Skeletal muscle tissue (tissue), 4 donors: Measurements from ENCODE around the gene VAMP5. TPM values are rescaled to one million over a fixed set of nuclear protein-coding genes. Genes with fewer than 3 reads are reported as not detected.
"Not testable (repeated sequence)": the region's sequence is repeated elsewhere in the genome, so short reads cannot be mapped to it uniquely, and the experiment has no call there.

ENCODE experiments used
- H3K27ac ChIP-seq: one replicate; pipeline ENCODE4 v1.7.0; 2013; ENCODE audit warnings: mild to moderate bottlenecking, low read depth, low read length, inconsistent platforms
- H3K27me3 ChIP-seq, 3 donors: one replicate each; pipeline ENCODE4 v1.7.0; 2013; ENCODE audit warnings: low read length in 3 of 3; ENCODE audit not compliant: control insufficient read depth in 3 of 3, insufficient read depth in 3 of 3
- H3K36me3 ChIP-seq, 3 donors: one replicate each; pipeline ENCODE4 v1.7.0; 2013; ENCODE audit warnings: low read length in 3 of 3; ENCODE audit not compliant: control insufficient read depth in 3 of 3, insufficient read depth in 3 of 3
- H3K4me1 ChIP-seq, 3 donors: one replicate each; pipeline ENCODE4 v1.7.0; 2013; ENCODE audit warnings: low read length in 3 of 3, mild to moderate bottlenecking in 3 of 3; ENCODE audit not compliant: control insufficient read depth in 3 of 3, insufficient read depth in 3 of 3
- H3K4me3 ChIP-seq, 3 donors: one replicate each; pipeline ENCODE4 v1.7.0; 2013; ENCODE audit warnings: low read length in 3 of 3
- H3K9ac ChIP-seq, 3 donors: one replicate each; pipeline ENCODE4 v1.7.0; 2013; ENCODE audit warnings: low read length in 3 of 3, mild to moderate bottlenecking in 3 of 3, moderate library complexity in 2 of 3, low read depth in 1 of 3
- H3K9me3 ChIP-seq, 3 donors: one replicate each; pipeline ENCODE4 v1.7.0; 2013; ENCODE audit warnings: low read length in 3 of 3; ENCODE audit not compliant: control insufficient read depth in 3 of 3
- total RNA-seq: library from RNA; depleted of rRNA; stranded (reverse); fragments of >200 nt; gene quantifications from one replicate; pipeline ENCODE4 v1.2.3, GENCODE V29; 2014
- donor health status: Osteomylitis.

Gene VAMP5
- total RNA-seq, 1 donor from 2014 or later: 17.7 TPM

- Histone ChIP-seq H3K27me3 (no peaks in the 10 kb centered on the region), H3K36me3 (peaks cover 39 to 52% (median 48%) of the 10 kb centered on the region in 3 donors), H3K9ac (no peak overlapping the region), H3K4me1 (peaks cover 19 to 21% (median 20%) of the 10 kb centered on the region in 3 donors), H3K4me3 (no peak overlapping the region), H3K9me3 (no peaks in the 10 kb centered on the region), H3K27ac (no peak overlapping the region)
Measured at GRCh38 chr2:85549826-85550225, 34.4 kb upstream of the VAMP5 start.

GRCh38 chr2:85550486-85550885 is 33.7 kb upstream of the VAMP5 start:
- Histone ChIP-seq H3K4me1 (peaks cover 15 to 19% (median 15%) of the 10 kb centered on the region in 3 donors), H3K9me3 (no peaks in the 10 kb centered on the region), H3K9ac (no peak overlapping the region), H3K4me3 (no peak overlapping the region), H3K27ac (no peak overlapping the region), H3K36me3 (peaks cover 43 to 56% (median 50%) of the 10 kb centered on the region in 3 donors), H3K27me3 (no peaks in the 10 kb centered on the region)

GRCh38 chr2:85551698-85552678 is 32.2 kb upstream of the VAMP5 start:
- H3K4me1 ChIP-seq: peaks cover 10 to 16% (median 11%) of the 10 kb centered on the region in 3 donors
- H3K4me3 ChIP-seq: no peak overlapping the region
- no peak overlapping the region for H3K27ac ChIP-seq
- H3K9ac ChIP-seq: no peak overlapping the region
- H3K9me3 ChIP-seq: no peaks in the 10 kb centered on the region
- H3K27me3 ChIP-seq: no peaks in the 10 kb centered on the region
- H3K36me3 ChIP-seq: peaks cover 38 to 59% (median 46%) of the 10 kb centered on the region in 3 donors

GRCh38 chr2:85553184-85553583 is 31.0 kb upstream of the VAMP5 start:
- peaks cover 43 to 64% (median 50%) of the 10 kb centered on the region in 3 donors for H3K36me3 ChIP-seq
- no peak overlapping the region for H3K9ac ChIP-seq
- no peaks in the 10 kb centered on the region for H3K27me3 ChIP-seq
- no peak overlapping the region for H3K27ac ChIP-seq
- H3K4me3 ChIP-seq: no peak overlapping the region
- no peaks in the 10 kb centered on the region for H3K9me3 ChIP-seq
- H3K4me1 ChIP-seq: peaks cover 10 to 16% (median 11%) of the 10 kb centered on the region in 3 donors

GRCh38 chr2:85554980-85555612 is 29.1 kb upstream of the VAMP5 start:
- no peaks in the 10 kb centered on the region for H3K9me3 ChIP-seq
- H3K9ac ChIP-seq: no peak overlapping the region
- H3K4me3 ChIP-seq: no peak overlapping the region
- H3K27ac ChIP-seq: no peak overlapping the region
- peaks cover 49 to 64% (median 55%) of the 10 kb centered on the region in 3 donors for H3K36me3 ChIP-seq
- H3K27me3 ChIP-seq: no peaks in the 10 kb centered on the region
- H3K4me1 ChIP-seq: peaks cover 10 to 20% (median 19%) of the 10 kb centered on the region in 3 donors

GRCh38 chr2:85557130-85557529 is 27.1 kb upstream of the VAMP5 start:
- no peak overlapping the region for H3K9ac ChIP-seq
- H3K27ac ChIP-seq: no peak overlapping the region
- no peaks in the 10 kb centered on the region for H3K27me3 ChIP-seq
- H3K9me3 ChIP-seq: no peaks in the 10 kb centered on the region
- H3K4me1 ChIP-seq: peaks cover 10 to 25% (median 16%) of the 10 kb centered on the region in 3 donors
- H3K36me3 ChIP-seq: peaks cover 40 to 45% (median 40%) of the 10 kb centered on the region in 3 donors
- no peak overlapping the region for H3K4me3 ChIP-seq

GRCh38 chr2:85558160-85558559 is 26.1 kb upstream of the VAMP5 start:
- Histone ChIP-seq H3K9me3 (no peaks in the 10 kb centered on the region), H3K27me3 (no peaks in the 10 kb centered on the region), H3K9ac (peak overlapping the region in 1 of 3 donors; percentile 11), H3K36me3 (peaks cover 30 to 37% (median 33%) of the 10 kb centered on the region in 3 donors), H3K27ac (no peak overlapping the region), H3K4me3 (no peak overlapping the region), H3K4me1 (peaks cover 10 to 23% (median 16%) of the 10 kb centered on the region in 3 donors)

GRCh38 chr2:85560403-85560726 is 23.9 kb upstream of the VAMP5 start:
- not testable (repeated sequence) for H3K9me3 ChIP-seq, H3K27me3 ChIP-seq, H3K27ac ChIP-seq
- Histone ChIP-seq H3K9ac (peak overlapping the region; percentile 96 to 100 (median 98)), H3K4me1 (peaks cover 10 to 23% (median 16%) of the 10 kb centered on the region in 3 donors), H3K4me3 (peak overlapping the region; percentile 97 to 99 (median 97)), H3K36me3 (peaks cover 14 to 17% (median 16%) of the 10 kb centered on the region in 3 donors)

GRCh38 chr2:85560812-85561279 is 23.4 kb upstream of the VAMP5 start:
- Histone ChIP-seq H3K27ac (peak overlapping the region; percentile 80), H3K4me3 (peak overlapping the region; percentile 97 to 99 (median 97)), H3K9me3 (no peaks in the 10 kb centered on the region), H3K9ac (peak overlapping the region; percentile 96 to 100 (median 98)), H3K4me1 (peaks cover 10 to 23% (median 16%) of the 10 kb centered on the region in 3 donors), H3K36me3 (peaks cover 12 to 16% (median 15%) of the 10 kb centered on the region in 3 donors), H3K27me3 (no peaks in the 10 kb centered on the region)
